OCI-LY1 (cell line): ENCODE data around the gene ANKRD33B.

Experiments
- CTCF ChIP-seq: fragments of 200-600 bp; sonication (generic), shearing (Covaris generic); IDR thresholded peaks from 2 replicates; pipeline ENCODE4 v1.5.1; 2017; ENCODE audit warnings: mild to moderate bottlenecking, antibody characterized with exemption, low read length, moderate library complexity, mixed read lengths
- EZH2 ChIP-seq: fragments of 200-600 bp; sonication (generic), shearing (Covaris generic); IDR thresholded peaks from 2 replicates; pipeline ENCODE4 v1.8.0; 2017; ENCODE audit warnings: borderline replicate concordance, mixed run types, mild to moderate bottlenecking, antibody characterized with exemption, low read length, moderate library complexity, mixed read lengths

- TF ChIP-seq CTCF (no peak), EZH2 (no peak)
These were observed 123.0 kb downstream of the ANKRD33B start for GRCh38 chr5:10686890-10687289.
